ENCODE data around the gene CIDEC. TPM values are rescaled to one million over a fixed set of nuclear protein-coding genes. Genes with fewer than 3 reads are reported as not detected.

The CIDEC gene
- total and polyA plus RNA-seq, 9 of the 15 experiments (the other 6 are each of a cell fraction or from before 2014, with no cell fraction given), result not detected

- TF ChIP-seq ZNF449 (CRISPR knock-in tag; IDR thresholded peaks at IDR 0.05), result no peak
- TF ChIP-seq FOXM1 (IDR thresholded peaks at IDR 0.05; ENCODE audit: low read depth), result no peak
- TF ChIP-seq FOXM1 (CRISPR knock-in tag; IDR thresholded peaks at IDR 0.05; ENCODE audit: low read depth), result 0 out of 2 replicates have a peak, but pooled peaks have one; percentile 47
- TF ChIP-seq MBD2 (IDR thresholded peaks at IDR 0.05; ENCODE audit: borderline replicate concordance, low read depth), result peak; percentile 41; the same call in 1 of the 2 replicates
- no peak; the same call in 1 of the 2 replicates for TF ChIP-seq ZNF766 (CRISPR knock-in tag; conservative IDR thresholded peaks at IDR 0.05)
- TF ChIP-seq ZNF175 (CRISPR knock-in tag; IDR thresholded peaks at IDR 0.05; ENCODE audit: low read depth), result no peak
- TF ChIP-seq SLC30A9 (CRISPR knock-in tag; IDR thresholded peaks at IDR 0.05), result no peak
- peak; percentile 80 for TF ChIP-seq EGR1 (conservative IDR thresholded peaks at IDR 0.05)
- no peak for TF ChIP-seq NFYB (IDR thresholded peaks at IDR 0.05; ENCODE audit: extremely low read depth, insufficient read length)
- TF ChIP-seq SMAD3 (CRISPR knock-in tag; conservative IDR thresholded peaks at IDR 0.05), result no peak
- TF ChIP-seq CGGBP1 (CRISPR knock-in tag; IDR thresholded peaks at IDR 0.05), result no peak
- peak; percentile 96 for TF ChIP-seq CXXC5 (CRISPR knock-in tag; IDR thresholded peaks at IDR 0.05)
- TF ChIP-seq PHF20 (IDR thresholded peaks at IDR 0.05; ENCODE audit: partially characterized antibody), result peak; percentile 83
- TF ChIP-seq NFE2L1 (tag; IDR thresholded peaks at IDR 0.05; ENCODE audit: borderline replicate concordance, low read depth), result no peak
- no peak for TF ChIP-seq ZNF512 (tag; IDR thresholded peaks at IDR 0.05)
- TF ChIP-seq ZNF277 (CRISPR knock-in tag; IDR thresholded peaks at IDR 0.05; ENCODE audit: borderline replicate concordance), result no peak
- TF ChIP-seq PRPF4 (IDR thresholded peaks at IDR 0.05; ENCODE audit: insufficient read depth, low read depth, low read length, poor library complexity, severe bottlenecking), result no peak
- TF ChIP-seq ARID3B (CRISPR knock-in tag; IDR thresholded peaks at IDR 0.05; ENCODE audit: borderline replicate concordance), result no peak
- TF ChIP-seq HNRNPUL1 (IDR thresholded peaks at IDR 0.05; ENCODE audit: low read length), result no peak
- TF ChIP-seq HES1 (IDR thresholded peaks at IDR 0.05; ENCODE audit: low read depth), result no peak
- TF ChIP-seq CHCHD3 (CRISPR knock-in tag; IDR thresholded peaks at IDR 0.05), result no peak
- no peak for TF ChIP-seq ZFPM2 (CRISPR knock-in tag; IDR thresholded peaks at IDR 0.05)
These were observed 17.5 kb downstream of the CIDEC start (continued) for GRCh38 chr3:9862391-9863057.
